SW480 (cell line): ENCODE results near the gene ESPN.
A peak's percentile ranks its signal among the peaks of the same experiment; 100 is the strongest.
"Not testable (repeated sequence)": the region's sequence is repeated elsewhere in the genome, so short reads cannot be mapped to it uniquely, and the experiment has no call there.

Experiments used
- DNase-seq: peaks from one replicate; pipeline ENCODE4 v3.0.0-alpha.2; 2016; ENCODE audit warnings: low spot score

The ESPN gene

DNA sequence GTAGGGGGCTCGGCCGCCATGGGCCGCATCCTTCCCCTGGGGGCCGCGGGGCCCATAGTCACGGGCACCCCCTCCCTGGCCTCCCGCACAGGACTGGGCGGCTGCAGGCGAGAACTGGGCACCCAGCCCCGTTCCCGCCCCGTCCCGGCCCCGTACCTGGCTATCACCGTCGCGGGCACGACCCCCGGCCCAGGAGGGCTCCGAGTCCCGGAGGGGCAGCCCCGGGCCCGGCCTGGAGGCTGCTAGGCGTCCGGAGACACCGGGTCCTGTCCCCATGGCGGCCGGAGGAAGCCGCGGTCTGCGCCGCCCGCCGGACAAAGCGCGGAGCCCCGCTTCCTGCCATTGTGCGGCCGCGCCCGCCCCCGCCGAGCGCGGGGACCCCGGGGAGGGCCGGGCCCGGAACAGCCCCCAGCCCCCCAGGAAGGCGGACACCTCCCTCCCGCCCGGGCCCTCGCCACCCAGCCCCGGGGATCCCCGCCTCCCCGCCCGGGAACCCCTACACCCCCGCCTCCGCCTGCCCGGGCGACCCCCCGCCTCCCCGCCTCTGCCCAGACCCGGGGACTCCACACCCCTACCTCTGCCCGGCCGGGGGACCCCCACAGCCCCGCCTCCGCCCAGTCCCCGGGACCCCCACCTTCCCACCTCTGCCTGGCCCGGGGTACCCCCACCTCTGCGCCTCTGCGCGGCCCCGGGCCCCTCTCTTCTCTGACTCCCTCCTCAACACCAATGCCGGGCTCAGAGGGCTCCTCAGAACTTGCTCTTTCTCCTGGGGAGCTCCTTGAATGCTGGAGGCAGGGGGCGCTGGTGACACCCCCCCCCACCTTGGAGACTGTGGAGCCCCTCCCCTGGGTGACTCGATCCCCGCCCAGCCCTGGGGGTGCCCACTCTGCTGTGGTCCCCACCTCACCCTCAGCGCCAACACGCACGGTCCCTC is 60.9 kb downstream of the ESPN start:
- no peak for DNase-seq

DNA sequence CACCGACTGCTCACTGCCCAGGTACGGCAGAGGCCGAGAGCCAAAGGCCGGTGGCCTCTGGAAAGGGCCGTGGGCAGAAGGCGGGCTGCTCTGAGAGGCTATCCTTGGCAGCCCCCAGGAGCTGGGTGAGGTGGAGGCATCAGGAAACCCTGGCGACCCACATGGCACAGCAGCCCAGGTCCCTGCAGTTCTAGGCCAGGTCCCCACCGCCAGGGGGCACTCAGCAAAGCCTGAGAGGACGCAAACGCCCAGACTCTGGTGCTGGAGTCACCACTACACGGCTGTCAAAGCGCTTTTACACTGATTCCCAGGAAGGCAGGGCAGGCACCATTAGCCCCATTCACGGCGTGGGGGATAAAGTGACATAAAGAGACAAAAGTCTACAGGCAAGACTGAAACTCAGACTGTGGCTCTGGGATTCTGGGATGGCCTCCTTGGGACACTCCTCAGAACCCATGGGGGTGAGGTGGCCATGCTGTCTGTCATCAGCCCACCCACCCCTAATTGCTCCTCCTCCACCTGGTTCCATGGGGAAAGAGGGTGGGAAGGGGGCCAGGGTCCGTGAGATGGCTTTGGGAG is 61.9 kb downstream of the ESPN start:
- DNase-seq: peak; percentile 89

DNA sequence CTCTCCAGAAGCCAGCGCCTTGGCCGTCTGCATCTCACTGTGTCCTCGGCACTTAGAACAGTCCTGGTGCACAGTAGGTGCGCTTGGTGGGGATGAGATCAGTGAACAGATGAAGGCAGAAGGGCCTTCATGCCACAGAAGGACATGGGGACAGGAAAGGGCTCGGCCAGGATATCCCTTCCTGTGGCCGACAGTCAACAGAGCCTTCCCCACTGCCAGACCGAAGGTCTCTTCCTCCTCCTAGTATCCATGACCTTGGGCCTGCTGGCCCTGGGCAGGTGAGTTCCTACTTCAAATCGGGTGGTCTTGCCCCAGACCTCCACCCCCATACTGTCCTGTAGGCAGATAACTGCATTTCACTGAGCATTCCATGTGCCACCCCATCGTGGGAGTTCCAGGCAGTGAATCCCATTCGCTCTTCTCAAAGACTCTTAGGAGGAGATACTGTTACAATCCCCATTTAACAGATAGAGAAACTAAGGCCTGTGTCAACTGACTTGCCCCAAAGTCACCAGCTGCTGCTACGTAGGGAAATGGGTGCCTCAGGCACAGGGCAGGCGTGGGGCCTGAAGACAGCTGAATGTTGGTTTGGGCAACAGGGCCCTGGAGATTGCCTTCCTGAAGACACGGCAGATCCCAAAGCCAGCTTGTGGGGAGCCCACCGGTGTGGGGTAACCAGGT is 63.4 kb downstream of the ESPN start:
- DNase-seq: no peak

DNA sequence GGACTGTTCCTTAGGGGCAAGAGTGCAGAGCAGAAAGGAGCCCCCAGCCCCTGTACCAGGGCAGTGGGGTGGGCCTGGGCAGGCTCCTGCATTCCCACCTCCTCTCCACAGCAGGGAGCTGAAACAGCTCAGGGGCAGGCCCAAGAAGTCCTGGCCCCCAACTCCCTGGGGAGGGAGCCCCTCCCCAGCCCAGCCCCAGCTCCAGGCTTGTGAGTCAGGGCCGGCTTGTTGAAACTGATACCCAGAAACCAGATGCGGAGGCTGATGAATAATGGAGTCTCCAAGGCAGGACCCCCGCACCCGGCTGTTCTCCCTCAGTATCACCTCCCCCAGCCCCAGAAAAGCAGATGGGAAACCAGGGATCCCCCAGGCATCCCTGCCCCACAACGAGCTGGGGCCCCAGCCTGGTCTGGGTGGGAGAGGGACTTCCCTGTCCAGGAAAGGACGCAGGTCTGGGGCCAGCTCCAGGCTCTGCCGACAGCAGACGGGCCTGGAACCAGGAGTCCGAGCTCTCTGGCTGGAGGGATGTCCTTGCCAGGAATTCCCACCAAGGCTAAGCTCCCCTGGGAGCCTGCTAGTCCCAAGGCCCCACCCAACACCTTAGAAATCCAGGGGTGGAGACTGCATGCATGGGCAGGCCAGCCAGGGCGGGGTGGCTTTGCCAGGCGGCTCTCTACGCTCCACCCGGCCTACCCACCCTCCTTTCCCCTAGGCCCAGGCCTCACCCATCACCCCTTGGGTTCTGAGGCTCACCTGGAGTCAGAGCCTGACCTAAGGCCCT is 64.2 kb downstream of the ESPN start:
- DNase-seq: peak; percentile 50

DNA sequence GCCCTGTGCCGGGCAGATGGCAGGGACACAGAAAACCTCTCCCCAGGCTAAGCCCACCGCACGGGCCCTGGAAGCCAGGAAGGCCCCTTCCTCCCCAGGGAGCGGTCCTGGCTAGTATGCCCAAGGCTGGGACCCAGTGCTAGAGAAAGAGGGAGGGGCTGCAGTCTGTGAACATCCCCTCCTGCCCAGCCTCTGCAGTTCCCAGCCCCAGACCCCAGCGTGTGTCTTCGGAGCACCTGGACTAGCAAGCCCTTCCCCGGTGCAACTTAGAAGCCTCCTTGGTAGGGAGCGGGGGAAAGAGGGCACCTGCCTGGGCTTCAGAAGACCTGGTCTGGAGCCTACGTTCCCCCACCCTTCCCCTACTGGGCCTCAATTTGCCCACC is 64.8 kb downstream of the ESPN start:
- no peak for DNase-seq

DNA sequence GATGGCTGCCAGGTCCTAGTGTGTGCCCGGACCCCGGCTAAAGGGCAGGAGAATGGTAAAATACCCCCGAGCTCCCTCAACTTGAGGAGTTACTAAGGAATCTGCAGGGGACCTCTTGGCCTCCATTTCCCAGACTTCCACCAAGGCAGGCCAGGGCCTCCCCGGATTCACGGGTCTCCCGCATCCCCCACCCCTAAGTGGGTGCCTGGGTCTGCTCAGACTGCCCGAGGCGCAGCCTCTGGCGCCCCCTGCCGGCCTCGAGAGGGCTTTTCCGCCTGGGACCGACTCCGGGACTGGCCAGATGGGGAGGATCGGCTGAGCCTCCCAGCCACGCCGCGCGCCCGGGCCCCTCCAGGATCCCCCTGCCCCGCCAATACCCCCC is 65.2 kb downstream of the ESPN start:
- DNase-seq: peak; percentile 70

DNA sequence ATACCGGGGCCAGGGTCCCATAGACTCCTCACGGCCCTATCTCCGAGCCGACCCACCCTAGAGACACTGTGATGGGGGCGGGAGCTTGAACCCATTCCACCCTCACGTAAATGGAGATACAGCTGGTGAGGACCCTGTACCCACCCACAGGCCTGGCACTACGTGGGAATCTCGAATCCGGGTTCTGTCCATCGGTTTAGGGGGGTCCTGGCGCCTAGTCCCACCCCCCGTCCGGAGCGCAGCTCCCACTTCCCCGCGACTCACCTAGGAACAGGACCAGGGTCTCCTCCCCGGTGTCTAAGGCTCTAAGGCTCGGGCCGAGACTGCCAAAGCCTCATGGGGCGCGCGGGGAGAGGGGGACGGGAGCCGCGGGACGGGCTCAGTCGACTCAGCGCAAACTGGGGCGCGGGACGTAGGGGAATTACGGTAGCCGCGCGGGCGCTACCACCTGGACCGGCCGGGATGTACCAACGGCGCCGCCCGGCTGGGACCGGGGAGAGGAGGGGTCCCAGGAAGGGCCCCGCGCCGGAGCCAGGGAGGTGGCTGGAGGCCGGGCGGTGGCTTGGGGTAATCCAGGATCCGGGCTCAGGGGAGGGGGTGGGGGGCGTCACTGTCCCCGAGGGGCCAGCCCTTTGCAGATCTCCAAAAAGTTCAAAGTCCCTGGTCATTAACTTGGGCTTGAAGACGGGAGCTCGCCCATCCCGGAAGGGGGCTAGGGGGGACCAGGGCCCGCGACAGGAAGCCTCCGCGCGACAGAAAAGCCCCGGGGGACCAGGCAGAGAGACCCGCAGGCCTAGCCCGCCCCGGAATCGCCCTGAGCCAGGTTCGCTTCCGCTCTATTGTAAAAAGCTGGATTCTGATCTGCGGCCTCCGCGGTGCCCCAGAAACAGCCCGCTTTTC is 65.9 kb downstream of the ESPN start:
- DNase-seq: peak; percentile 86

DNA sequence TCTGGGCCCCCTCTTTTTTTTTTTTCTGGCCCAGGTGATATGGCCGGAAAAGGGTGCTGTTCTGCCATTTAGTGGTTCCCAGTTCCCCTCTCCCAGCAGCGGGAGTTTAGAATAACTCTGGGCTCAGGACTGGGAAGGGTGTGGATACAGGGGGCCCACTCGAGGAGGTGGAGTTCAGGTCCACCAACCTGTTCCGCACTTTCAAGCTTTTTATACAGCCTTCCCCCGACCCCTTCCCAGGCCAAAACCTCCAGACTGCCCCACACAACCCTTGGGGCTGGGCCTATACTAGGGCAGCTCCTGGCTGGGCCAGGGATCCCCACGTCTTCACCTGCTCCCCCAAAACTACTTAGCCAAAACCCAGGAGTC is 66.5 kb downstream of the ESPN start:
- DNase-seq: no peak

DNA sequence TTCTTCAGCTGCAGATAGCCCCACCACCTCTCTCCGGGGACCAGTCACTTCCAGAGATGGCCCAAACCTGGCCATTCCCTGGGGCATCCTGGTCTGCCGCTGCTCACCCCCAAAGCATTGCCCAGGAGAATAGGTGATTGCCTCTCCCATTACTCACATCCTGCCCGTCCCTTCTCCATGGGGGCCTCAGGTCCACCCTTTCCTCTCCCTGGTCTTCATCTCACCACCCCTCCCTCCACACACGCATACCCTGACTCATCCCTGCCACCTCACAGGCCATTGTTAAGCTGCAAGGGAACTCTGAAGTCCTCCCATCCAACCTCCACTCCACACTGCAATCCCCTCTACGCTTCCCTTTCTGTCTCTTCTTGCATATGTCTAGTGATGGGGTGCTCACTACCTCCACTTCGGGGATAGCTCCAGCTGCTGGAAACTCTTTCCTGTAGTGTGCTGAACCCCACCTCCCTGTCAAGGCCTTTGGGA is 66.9 kb downstream of the ESPN start, which contains the start of gene PLEKHG5:
Gene PLEKHG5, minus strand, starts transcription at position 188 of the 483 bp plus-strand sequence. CDS start 14,096 bp downstream, outside the sequence.
- DNase-seq: peak; percentile 89

DNA sequence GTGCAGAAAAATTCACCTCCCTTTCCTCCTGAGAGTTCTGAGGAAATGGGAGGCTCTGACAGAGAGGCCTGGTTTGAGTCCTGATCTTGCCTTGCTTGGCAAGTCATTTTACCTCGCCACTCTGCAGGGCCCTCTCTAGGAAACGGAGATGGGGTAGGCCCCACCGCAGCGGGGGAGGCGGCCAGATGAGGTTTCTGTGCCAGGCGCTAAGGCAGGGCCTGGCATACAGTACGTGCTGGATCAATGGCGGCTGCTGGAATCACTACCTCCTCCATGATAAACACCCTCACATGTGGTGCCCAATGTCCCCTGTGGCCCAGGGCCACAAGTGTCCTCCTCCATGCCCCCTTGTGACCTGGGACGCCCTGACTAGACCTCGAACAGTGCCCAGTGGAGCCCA is 67.4 kb downstream of the ESPN start:
- DNase-seq: no peak

DNA sequence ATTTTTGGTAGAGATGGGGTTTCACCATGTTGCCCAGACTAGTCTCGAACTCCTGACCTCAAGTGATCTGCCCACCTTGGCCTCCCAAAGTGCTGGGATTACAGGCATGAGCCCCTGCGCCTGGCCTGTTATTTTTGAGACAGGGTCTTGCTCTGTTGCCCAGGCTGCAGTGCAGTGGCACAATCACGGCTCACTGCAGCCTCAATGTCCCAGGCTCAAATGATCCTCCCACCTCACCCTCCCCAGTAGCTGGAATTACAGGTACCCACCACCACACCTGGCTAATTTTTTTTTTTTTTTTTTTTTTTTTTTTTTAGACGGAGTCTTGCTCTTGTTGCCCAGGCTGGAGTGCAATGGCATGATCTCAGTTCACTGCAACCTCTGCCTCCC is 69.3 kb downstream of the ESPN start:
- DNase-seq: not testable (repeated sequence)

DNA sequence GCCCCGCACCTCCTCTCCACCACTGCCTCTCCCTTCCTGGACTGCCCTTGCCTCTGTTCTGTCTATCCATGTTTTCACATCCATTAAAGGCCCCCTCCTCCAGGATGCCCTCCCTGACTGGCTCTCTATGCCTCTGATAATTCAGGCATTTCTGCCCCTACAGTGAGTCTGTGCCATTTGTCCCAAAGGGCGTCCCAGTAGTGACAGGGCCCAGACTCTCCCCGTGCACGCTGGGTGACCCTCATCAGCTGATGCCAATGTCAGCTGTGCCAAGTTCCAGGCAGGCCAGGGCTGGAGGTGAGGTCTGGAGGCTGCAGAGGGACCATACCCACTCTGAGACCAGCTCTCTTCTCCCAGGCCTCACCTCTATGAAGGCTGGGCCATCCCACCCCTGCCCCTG is 70.1 kb downstream of the ESPN start:
- no peak for DNase-seq

DNA sequence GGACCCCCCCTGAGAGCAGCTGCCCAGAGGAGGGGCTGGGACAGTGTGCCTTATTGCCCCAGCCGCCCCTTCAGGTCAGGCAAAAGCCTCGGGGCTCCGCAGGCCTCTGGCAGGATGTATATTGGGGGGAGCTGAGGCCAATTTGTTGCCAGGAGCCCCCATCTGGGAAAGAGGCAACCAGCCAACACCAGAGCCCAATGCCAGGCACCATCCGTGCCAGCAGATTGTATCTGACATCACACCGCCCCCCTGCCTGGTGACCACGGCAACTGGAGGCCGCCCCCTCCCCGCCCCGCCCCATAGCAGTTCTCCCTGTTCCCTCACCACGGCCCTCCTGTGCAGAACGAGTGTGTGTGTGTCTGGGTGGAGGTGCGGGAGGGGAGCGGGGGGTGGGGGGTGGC is 70.5 kb downstream of the ESPN start:
- DNase-seq: no peak

DNA sequence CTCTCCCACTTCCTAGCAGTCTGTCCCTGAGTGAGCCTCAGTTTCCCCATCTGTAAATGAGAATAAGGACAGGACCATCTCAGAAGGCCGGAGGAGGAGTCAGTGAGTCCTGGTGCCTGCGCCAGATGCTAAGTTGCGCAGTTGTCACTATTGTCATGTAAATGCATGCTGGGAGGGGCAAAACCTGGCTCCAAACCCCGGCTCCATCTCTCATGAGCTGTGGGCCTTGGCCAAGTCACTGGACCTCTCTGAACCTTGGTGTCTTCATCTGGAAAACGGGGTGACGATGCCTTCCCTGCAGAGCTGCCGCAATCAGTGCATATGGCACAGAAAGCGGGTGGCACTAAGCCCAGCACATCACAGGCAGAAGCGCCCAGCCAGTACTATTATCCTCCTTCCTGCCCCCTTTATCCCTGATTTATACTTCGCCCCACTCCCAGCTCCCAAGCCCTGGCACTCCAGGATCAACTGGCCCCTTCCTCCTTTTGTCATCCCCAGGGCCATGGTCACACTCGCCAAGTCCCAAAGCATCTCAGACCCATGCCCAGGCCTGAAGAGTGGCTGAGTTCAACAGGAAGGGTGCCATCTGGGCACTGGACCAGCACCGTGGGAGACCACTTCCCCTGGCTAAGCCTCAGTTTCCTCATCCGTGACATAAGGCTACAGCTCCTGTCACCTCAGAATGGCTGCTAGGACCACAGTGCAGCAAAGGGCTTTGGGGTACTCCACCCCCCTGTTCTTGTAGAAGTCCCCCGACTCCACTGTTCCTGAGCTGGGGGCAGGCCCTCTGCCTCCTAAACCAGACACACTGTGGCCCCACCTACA is 71.2 kb downstream of the ESPN start:
- DNase-seq: no peak

DNA sequence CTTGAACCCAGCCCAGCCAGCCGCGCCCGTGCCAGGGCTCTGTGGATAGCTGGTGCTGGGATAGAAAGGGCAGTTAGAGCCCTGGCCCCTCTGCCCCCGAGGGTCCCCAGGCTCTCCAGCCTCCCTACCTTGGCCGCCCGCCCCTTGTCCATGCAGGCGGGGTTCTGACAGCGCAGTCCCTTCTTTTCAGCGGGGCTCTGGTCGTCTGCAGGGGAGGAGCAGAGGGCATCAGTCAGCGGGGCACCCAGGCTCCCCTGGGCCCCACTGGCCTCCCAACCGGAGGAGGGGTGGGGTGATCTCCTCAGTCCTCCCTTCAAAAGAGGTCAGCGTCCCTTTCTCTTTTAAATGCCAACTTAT is 71.8 kb downstream of the ESPN start:
- DNase-seq: no peak

DNA sequence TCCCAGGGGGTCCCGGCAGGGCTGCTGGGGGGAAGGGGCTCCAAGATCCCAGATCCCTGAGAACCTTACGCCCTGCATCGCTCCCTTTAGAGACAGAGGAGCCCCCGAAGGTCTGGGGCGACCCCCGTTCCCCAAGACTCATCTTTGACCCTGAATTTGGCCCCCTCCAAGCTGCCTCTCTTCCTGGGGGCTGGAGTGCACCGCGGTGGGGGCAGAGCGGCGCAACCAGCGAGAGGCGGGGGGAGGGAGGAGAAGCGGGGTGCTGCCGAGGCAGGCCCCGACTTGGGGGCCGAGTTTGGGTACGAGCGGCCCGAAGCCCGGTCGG is 72.3 kb downstream of the ESPN start:
- no peak for DNase-seq

DNA sequence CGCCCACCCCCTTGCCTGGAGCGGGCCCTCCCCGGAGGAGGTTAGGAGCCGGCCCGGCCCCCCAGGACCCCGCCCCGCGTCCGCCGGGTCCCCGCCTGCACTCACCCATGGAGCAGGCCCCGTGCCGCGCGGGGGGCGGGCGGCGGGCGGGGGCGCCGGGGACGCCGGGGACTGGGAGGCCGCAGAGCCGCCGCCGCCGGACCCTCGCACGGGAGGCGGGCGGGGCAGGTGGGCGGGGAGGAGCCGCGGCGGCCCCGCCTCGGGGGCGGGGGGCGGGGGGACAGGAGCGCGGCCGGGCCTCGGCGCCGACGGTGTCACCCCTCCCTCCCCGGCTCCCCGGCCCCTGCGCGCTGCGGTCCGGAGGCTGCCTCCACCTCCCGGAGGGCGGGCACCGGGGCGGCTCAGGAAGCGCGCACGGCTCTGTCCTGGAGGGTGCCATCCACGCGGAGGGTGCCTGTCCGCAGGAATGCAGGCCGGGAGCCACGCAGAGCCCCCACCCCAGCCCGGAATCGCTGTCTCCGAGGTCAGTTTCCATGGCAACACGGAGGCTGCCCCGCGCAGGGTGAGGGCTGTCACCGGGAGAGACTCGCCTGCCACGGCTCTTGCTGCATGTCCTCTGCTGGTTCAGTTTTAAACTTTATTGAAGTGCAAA is 72.8 kb downstream of the ESPN start:
- peak; percentile 43 for DNase-seq

DNA sequence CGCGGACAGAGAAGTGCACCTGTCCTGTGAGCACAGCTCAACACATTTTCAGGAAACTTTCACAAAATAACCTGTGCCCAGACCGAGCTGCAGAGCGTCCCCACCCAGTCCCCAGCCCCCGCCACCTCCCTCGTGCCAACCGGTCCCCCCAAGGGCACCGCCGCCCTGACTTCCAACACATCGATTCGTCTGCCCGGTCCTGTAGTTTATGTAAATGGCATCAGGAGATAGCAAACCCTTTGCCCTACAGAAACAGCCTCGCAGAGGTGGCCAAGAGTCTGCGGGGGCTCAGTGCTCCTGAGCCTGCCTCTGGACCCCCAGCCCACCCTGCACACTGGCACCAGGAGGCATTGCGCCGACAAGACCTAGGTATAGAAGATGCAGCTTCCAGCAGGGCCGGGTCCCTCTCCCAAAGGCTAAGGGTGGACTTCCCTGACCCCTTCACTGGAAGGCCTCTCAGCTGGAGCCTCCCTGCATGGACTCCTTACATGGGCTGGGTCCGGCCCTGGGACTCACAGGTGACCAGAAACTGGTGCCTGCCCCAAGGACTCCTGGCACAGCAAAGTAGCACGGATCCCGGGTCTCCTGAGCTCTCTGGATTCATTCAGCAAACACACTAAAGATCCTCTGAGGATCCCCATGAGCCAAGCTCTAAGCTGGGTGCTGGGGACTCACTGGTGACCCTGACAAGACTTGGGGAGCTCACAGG is 73.4 kb downstream of the ESPN start:
- no peak for DNase-seq

DNA sequence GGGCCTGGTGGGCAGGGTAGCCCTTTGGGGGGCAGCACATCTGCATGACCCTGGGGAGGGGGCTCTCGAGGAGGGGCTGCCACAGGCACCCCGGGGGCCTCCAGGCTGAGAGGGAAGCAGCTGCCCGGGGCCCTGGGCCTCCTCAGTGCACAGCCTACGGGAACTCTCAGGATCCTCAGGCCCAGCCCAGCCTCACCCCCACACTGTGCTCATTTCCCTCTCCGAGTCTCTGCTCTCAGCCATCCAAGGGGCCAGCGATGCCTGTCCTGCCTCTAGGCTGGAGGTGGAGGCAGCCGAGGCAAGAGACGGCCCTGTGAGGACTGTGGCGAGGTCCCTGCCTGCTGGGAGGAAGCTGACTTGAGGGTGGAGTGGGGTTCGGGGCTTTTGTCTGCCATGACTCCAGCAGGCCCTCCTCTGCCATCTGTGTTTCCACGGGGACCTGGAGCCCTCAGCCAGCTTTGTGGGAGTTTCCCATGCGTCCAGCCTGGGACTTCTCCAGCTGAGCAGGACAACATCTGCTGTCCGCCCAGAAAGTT is 74.1 kb downstream of the ESPN start:
- no peak for DNase-seq
